NT2/D1 (cell line): ENCODE measurements around the gene ACSS3.

Source experiments
- DNase-seq: peaks from one replicate; pipeline ENCODE4 v3.0.0-alpha.2; 2011; ENCODE audit warnings: low read depth, low spot score
- H3K27me3 ChIP-seq: 2 replicates; pipeline ENCODE4 v1.6.0; 2011; ENCODE audit warnings: mild to moderate bottlenecking; ENCODE audit not compliant: insufficient read length, insufficient read depth
- H3K36me3 ChIP-seq: 2 replicates; pipeline ENCODE4 v1.6.1; 2011; ENCODE audit warnings: mild to moderate bottlenecking, low read length, mixed read lengths; ENCODE audit not compliant: insufficient read depth, insufficient read length
- H3K4me1 ChIP-seq: 2 replicates; pipeline ENCODE4 v1.5.1; 2011; ENCODE audit not compliant: insufficient read depth, insufficient read length
- H3K4me3 ChIP-seq: 2 replicates; pipeline ENCODE4 v1.5.1; 2011; ENCODE audit warnings: low read depth; ENCODE audit not compliant: insufficient read length
- H3K9ac ChIP-seq: 2 replicates; pipeline ENCODE4 v1.6.0; 2011; ENCODE audit warnings: low read depth; ENCODE audit not compliant: insufficient read length
- H3K9me3 ChIP-seq: 2 replicates; pipeline ENCODE4 v1.5.1; 2011; ENCODE audit warnings: mild to moderate bottlenecking, low read length; ENCODE audit not compliant: insufficient read depth
- SUZ12 ChIP-seq: IDR thresholded peaks from 2 replicates; pipeline ENCODE4 v1.6.1; 2011; ENCODE audit not compliant: insufficient read length, insufficient read depth; ENCODE audit errors: extremely low read depth
- YY1 ChIP-seq: IDR thresholded peaks from 2 replicates; pipeline ENCODE4 v1.6.1; 2011; ENCODE audit not compliant: insufficient read length, insufficient read depth
- ZNF274 ChIP-seq: IDR thresholded peaks from 2 replicates; pipeline ENCODE4 v1.6.1; 2011; ENCODE audit warnings: mild to moderate bottlenecking, low read depth, low read length

The ACSS3 gene

DNA sequence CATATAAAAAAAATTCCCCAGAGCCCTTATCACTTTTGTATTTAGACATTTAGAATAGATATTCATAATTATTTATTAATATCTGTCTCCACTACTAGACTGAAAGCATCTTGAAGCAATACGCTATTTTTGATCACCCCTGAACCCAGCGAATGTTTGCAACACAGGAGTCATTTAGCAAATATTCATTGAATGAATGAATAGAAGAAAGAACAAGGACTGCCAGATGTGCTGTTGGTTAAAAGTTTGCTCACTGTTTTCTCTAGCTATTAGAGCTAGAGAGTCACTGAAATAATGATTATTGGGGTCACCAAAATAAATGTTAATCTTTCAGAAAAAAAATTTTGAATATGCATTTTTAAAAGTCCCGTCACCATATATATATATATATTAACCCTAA, 174.3 kb downstream of the ACSS3 start:
- Histone ChIP-seq H3K4me3 (no peak overlapping the region), H3K36me3 (no peaks in the 10 kb centered on the region), H3K4me1 (no peaks in the 10 kb centered on the region), H3K27me3 (no peaks in the 10 kb centered on the region), H3K9me3 (no peaks in the 10 kb centered on the region), H3K9ac (no peak overlapping the region)
- no peak for TF ChIP-seq ZNF274
- TF ChIP-seq YY1, result no peak
- TF ChIP-seq SUZ12, result no peak
- no peak for DNase-seq

DNA sequence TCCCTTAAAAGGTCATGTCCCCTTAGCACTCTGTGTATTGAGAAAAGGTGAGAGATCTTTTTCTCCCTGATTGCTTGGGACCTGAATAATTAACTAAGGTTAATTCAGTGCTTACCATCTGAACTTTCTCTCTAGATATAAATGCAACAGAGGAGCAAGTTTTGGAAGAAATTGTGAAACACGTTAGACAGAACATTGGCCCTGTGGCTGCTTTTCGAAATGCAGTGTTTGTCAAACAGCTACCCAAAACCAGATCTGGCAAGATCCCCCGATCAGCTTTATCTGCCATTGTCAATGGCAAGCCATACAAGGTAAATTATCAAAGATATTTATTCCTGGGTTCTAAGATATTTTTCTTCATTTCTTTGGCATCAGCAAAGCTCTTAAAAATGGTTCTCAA, 175.5 kb downstream of the ACSS3 start:
- no peaks in the 10 kb centered on the region for H3K9me3 ChIP-seq
- no peak for DNase-seq
- no peaks in the 10 kb centered on the region for H3K36me3 ChIP-seq
- no peaks in the 10 kb centered on the region for H3K27me3 ChIP-seq
- no peak overlapping the region for H3K9ac ChIP-seq
- no peaks in the 10 kb centered on the region for H3K4me1 ChIP-seq
- TF ChIP-seq YY1, result no peak
- no peak for TF ChIP-seq SUZ12
- TF ChIP-seq ZNF274, result no peak
- H3K4me3 ChIP-seq, result no peak overlapping the region

DNA sequence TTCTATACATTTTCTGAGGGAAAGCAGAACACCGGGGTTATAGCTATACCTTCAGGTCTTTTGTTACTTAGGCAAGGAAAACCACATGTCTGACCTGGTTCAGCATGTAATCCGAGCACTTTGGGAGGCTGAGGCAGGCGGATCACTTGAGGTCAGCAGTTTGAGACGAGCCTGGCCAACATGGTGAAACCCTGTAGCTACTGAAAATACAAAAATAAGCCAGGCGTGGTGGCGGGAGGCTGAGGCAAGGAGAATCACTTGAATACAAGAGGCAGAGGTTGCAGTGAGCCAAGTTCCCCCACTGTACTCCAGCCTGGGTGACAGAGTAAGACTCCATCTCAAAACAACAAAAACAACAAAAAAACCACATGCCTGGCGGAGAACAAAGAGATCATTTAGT, 177.6 kb downstream of the ACSS3 start:
- Histone ChIP-seq H3K4me1 (no peaks in the 10 kb centered on the region), H3K9ac (no peak overlapping the region)

DNA sequence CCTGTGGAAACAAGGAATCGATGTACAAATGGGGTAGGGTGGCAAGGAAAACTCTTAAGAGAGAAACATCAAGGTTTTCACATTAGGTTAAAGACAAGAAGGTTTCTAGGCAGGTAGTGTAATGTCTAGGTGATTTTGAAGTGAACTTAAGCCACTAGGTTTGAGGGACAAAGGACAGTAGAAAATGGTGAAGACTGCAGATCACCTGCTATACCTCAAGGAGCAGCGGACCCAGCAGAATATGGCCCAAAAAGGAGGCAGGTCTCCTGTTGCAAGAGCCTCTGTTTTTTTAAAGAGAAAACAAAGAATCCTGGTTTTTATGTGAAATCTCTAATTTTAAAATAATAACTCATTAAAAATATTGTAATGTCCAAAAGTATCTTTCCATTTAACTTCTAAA, 178.1 kb downstream of the ACSS3 start:
- no peaks in the 10 kb centered on the region for H3K4me1 ChIP-seq

More for the DNA sequence above, 177.6 kb downstream of the ACSS3 start:
- Histone ChIP-seq H3K4me3 (no peak overlapping the region), H3K9me3 (no peaks in the 10 kb centered on the region), H3K36me3 (no peaks in the 10 kb centered on the region), H3K27me3 (no peaks in the 10 kb centered on the region)
- TF ChIP-seq SUZ12, result no peak
- TF ChIP-seq YY1, result no peak
- TF ChIP-seq ZNF274, result no peak
- no peak for DNase-seq

GRCh38 chr12:81257947-81258551, 180.2 kb downstream of the ACSS3 start:
- TF ChIP-seq SUZ12 (no peak), ZNF274 (no peak), YY1 (no peak)

More for the DNA sequence above, 178.1 kb downstream of the ACSS3 start:
- Histone ChIP-seq H3K36me3 (no peaks in the 10 kb centered on the region), H3K9me3 (no peaks in the 10 kb centered on the region), H3K9ac (no peak overlapping the region), H3K27me3 (no peaks in the 10 kb centered on the region), H3K4me3 (no peak overlapping the region)
- TF ChIP-seq YY1 (no peak), SUZ12 (no peak)
- no peak for DNase-seq

DNA sequence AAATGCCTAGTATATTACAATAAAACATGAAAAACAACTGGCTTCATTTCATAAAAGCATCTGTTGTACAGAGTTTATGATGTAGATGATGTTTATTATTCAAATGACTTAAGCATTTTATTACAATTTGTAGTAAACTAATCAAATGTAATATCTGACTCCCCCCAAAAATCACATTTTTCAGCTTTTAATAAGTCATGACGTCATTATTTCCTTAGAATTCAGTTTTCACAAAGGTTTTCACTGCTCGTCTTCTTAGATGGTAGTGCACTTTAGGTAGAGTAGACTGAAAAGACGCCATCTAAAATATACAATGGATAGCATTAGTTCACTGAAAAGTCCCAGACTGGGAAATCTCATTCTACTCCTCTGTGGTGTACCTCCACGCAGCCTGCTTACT, 181.5 kb downstream of the ACSS3 start:
- no peaks in the 10 kb centered on the region for H3K9me3 ChIP-seq
- H3K9ac ChIP-seq, result no peak overlapping the region
- H3K4me1 ChIP-seq, result no peaks in the 10 kb centered on the region
- no peak for TF ChIP-seq ZNF274
- TF ChIP-seq SUZ12, result no peak
- no peak for TF ChIP-seq YY1
- H3K4me3 ChIP-seq, result no peak overlapping the region
- DNase-seq, result no peak
- no peaks in the 10 kb centered on the region for H3K36me3 ChIP-seq
- H3K27me3 ChIP-seq, result no peaks in the 10 kb centered on the region

More at GRCh38 chr12:81257947-81258551, 180.2 kb downstream of the ACSS3 start:
- Histone ChIP-seq H3K4me1 (no peaks in the 10 kb centered on the region), H3K9ac (no peak overlapping the region), H3K36me3 (no peaks in the 10 kb centered on the region), H3K9me3 (no peaks in the 10 kb centered on the region), H3K27me3 (no peaks in the 10 kb centered on the region), H3K4me3 (no peak overlapping the region)
- peak; percentile 49 for DNase-seq

DNA sequence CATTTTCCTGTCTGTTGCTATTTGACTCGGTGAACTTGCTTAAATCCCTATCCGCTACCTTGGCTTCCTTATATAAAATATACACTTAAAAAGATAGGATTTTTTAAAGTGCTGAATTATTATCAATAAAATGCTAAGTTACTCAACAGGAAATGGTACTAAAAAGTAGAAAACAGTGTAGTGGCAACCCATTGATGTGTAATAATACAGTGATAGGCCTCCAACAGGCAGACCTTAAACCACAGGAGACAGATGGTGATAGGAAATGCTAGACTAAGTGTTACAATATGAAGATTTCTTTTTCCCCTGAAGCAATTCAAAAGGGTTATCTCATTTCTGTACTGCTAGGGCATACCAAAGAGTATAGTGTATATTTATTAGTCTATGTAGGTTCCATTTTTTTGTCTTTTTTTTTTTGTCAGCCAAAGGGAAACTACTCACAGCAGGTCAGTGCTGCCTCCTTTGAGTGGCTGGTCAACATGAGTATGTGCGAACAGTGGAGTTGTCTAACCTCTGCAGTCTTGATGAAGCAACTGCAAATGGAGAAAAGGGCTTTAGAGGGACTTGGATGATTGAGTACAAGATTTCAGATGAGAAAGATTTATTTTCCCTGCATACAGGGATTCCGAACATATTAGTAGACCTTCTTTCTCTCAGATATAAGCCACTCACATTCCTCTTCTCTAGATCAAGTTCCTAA, 183.8 kb downstream of the ACSS3 start:
- Histone ChIP-seq H3K36me3 (no peaks in the 10 kb centered on the region), H3K4me3 (no peak overlapping the region), H3K9ac (no peak overlapping the region), H3K27me3 (no peaks in the 10 kb centered on the region), H3K9me3 (no peaks in the 10 kb centered on the region), H3K4me1 (no peaks in the 10 kb centered on the region)
- no peak for TF ChIP-seq YY1
- no peak for TF ChIP-seq SUZ12
- no peak for TF ChIP-seq ZNF274
- no peak for DNase-seq
